Gastrocnemius medialis (tissue), 4 donors: ENCODE results near the gene CTSE.

Source experiments
- POLR2A ChIP-seq, 2 donors: fragments of 450-650 bp; IDR thresholded peaks; one replicate each; pipeline ENCODE4 v1.6.1; 2017; ENCODE audit warnings: antibody characterized with exemption in 2 of 2, mild to moderate bottlenecking in 2 of 2, moderate library complexity in 2 of 2
- TF ChIP-seq, protein P1 (sequence below), 5 experiments: fragments of 450-650 bp in 3 of 5; fragments of 200-600 bp in 2 of 5; sonication (generic) in 2 of 5; IDR thresholded peaks in 4 of 5; conservative IDR thresholded peaks in 1 of 5; 1 replicate in 4 of 5; 2 replicates in 1 of 5; pipeline ENCODE4 v1.5.1; 2016 to 2019; ENCODE audit warnings: antibody characterized with exemption in 5 of 5, mild to moderate bottlenecking in 3 of 5, moderate library complexity in 3 of 5

DNA sequence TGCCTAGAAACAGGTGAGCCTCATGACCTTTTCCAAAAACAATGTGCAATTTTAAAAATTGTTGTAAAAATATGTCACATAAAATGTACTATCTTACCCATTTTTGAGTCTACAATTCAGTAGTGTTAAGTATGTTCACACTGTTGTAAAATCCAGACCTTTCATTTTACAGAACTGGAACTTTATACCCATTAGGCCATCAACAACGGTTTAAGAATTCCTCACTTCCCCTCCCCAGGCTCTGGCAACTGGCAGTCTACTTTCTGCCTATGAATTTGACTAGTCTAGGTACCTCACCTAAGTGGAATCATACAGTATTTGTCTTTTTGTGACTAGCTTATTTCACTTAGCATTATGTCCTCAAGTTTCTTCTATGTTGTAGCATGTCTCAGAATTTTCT lies 8.6 kb downstream of the CTSE start:
- TF ChIP-seq, protein P1, sequence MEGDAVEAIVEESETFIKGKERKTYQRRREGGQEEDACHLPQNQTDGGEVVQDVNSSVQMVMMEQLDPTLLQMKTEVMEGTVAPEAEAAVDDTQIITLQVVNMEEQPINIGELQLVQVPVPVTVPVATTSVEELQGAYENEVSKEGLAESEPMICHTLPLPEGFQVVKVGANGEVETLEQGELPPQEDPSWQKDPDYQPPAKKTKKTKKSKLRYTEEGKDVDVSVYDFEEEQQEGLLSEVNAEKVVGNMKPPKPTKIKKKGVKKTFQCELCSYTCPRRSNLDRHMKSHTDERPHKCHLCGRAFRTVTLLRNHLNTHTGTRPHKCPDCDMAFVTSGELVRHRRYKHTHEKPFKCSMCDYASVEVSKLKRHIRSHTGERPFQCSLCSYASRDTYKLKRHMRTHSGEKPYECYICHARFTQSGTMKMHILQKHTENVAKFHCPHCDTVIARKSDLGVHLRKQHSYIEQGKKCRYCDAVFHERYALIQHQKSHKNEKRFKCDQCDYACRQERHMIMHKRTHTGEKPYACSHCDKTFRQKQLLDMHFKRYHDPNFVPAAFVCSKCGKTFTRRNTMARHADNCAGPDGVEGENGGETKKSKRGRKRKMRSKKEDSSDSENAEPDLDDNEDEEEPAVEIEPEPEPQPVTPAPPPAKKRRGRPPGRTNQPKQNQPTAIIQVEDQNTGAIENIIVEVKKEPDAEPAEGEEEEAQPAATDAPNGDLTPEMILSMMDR (IDR thresholded peaks at IDR 0.05 in 4 of 5, conservative IDR thresholded peaks at IDR 0.05 in 1 of 5), result no peak
- no peak for TF ChIP-seq POLR2A (IDR thresholded peaks at IDR 0.05)
